GM19372 (cell line): ENCODE measurements around the gene CAND2.

Experiments used
- ATAC-seq: cut with Tn5 transposase; IDR thresholded peaks from one replicate; pipeline ENCODE4 v1.9.1; 2021; ENCODE audit warnings: mild to moderate bottlenecking, low read depth, moderate library complexity; ENCODE audit not compliant: unreplicated experiment

CAND2 gene

GRCh38 chr3:12882336-12883310, 86.1 kb downstream of the CAND2 start:
- ATAC-seq = no peak

GRCh38 chr3:12884186-12884680, 87.8 kb downstream of the CAND2 start:
- no peak for ATAC-seq
